Measurements from ENCODE around the gene CCL26. TPM values are rescaled to one million over a fixed set of nuclear protein-coding genes. Genes with fewer than 3 reads are reported as not detected.

Gene CCL26
- total RNA-seq, 1 experiment from 2014 or later: not detected

GRCh38 chr7:75804004-75804403 is 32.0 kb upstream of the CCL26 start:
- Histone ChIP-seq H3K4me3 (no peak overlapping the region), H3K9me2 (ENCODE audit: insufficient read depth) (no peaks in the 10 kb centered on the region), H3K79me2 (ENCODE audit: low read depth) (no peaks in the 10 kb centered on the region), H3K27me3 (ENCODE audit: insufficient read depth, low read depth) (no peaks in the 10 kb centered on the region), H3F3A (ENCODE audit: insufficient read depth, low read depth) (no peaks in the 10 kb centered on the region), H3K4me1 (replicated peaks; ENCODE audit: insufficient read depth) (no peaks in the 10 kb centered on the region), H3K36me3 (ENCODE audit: low read depth) (no peaks in the 10 kb centered on the region), H2AFZ (no peak overlapping the region), H3K9me3 (ENCODE audit: insufficient read depth, low read depth) (peaks cover 6% of the 10 kb centered on the region; the same call in 1 of the 2 replicates), H3K4me2 (no peak overlapping the region), H3K27ac (no peak overlapping the region), H4K20me1 (ENCODE audit: insufficient read depth) (no peaks in the 10 kb centered on the region)
- intact Hi-C loops (cut with micrococcal nuclease; ENCODE audit: unreplicated experiment): no loop called here
- ChIA-PET CTCF (no interaction called here), POLR2A (ENCODE audit: unreplicated experiment) (no interaction called here)
- no peak for DNase-seq
- BruUV-seq (replicated peaks): no TSS peak
- no peak for TF ChIP-seq EZH2 (IDR thresholded peaks at IDR 0.05; ENCODE audit: low read depth)
- no peak for TF ChIP-seq CTCF (conservative IDR thresholded peaks at IDR 0.05)

- H3K4me1 ChIP-seq (replicated peaks; ENCODE audit: insufficient read depth): no peaks in the 10 kb centered on the region
- BruUV-seq (replicated peaks): no TSS peak
- no peak for DNase-seq
- H3K9me3 ChIP-seq (ENCODE audit: insufficient read depth, low read depth): peaks cover 6% of the 10 kb centered on the region; the same call in 1 of the 2 replicates
- H3K79me2 ChIP-seq (ENCODE audit: low read depth): no peaks in the 10 kb centered on the region
- ChIA-PET CTCF (no interaction called here), POLR2A (ENCODE audit: unreplicated experiment) (no interaction called here)
- no peaks in the 10 kb centered on the region for H4K20me1 ChIP-seq (ENCODE audit: insufficient read depth)
- no peaks in the 10 kb centered on the region for H3K27me3 ChIP-seq (ENCODE audit: insufficient read depth, low read depth)
- intact Hi-C loops (cut with micrococcal nuclease; ENCODE audit: unreplicated experiment): no loop called here
- H3K4me2 ChIP-seq: no peak overlapping the region
- H3K36me3 ChIP-seq (ENCODE audit: low read depth): no peaks in the 10 kb centered on the region
- H3F3A ChIP-seq (ENCODE audit: insufficient read depth, low read depth): no peaks in the 10 kb centered on the region
- no peaks in the 10 kb centered on the region for H3K9me2 ChIP-seq (ENCODE audit: insufficient read depth)
- no peak for TF ChIP-seq CTCF (conservative IDR thresholded peaks at IDR 0.05)
- TF ChIP-seq EZH2 (IDR thresholded peaks at IDR 0.05; ENCODE audit: low read depth): no peak
- no peak overlapping the region for H3K4me3 ChIP-seq
- no peak overlapping the region for H2AFZ ChIP-seq
- H3K27ac ChIP-seq: no peak overlapping the region
Measured at GRCh38 chr7:75802552-75802821, 30.5 kb upstream of the CCL26 start.

GRCh38 chr7:75798770-75799169 is 26.8 kb upstream of the CCL26 start:
- POLR2A ChIA-PET (ENCODE audit: unreplicated experiment): no interaction called here
- intact Hi-C loops (cut with micrococcal nuclease; ENCODE audit: unreplicated experiment): no loop called here

More at GRCh38 chr7:75798770-75799169, 26.8 kb upstream of the CCL26 start:
- Histone ChIP-seq H3K27me3 (ENCODE audit: insufficient read depth, low read depth) (no peaks in the 10 kb centered on the region), H2AFZ (no peak overlapping the region), H3K4me1 (replicated peaks; ENCODE audit: insufficient read depth) (no peaks in the 10 kb centered on the region), H3K36me3 (ENCODE audit: low read depth) (no peaks in the 10 kb centered on the region), H3K9me3 (ENCODE audit: insufficient read depth, low read depth) (no peaks in the 10 kb centered on the region), H3K4me2 (no peak overlapping the region), H3K4me3 (no peak overlapping the region), H3F3A (ENCODE audit: insufficient read depth, low read depth) (no peaks in the 10 kb centered on the region), H3K9me2 (ENCODE audit: insufficient read depth) (no peaks in the 10 kb centered on the region), H3K27ac (no peak overlapping the region), H3K79me2 (ENCODE audit: low read depth) (no peaks in the 10 kb centered on the region), H4K20me1 (ENCODE audit: insufficient read depth) (no peaks in the 10 kb centered on the region)
- CTCF ChIA-PET: no interaction called here
- no peak for TF ChIP-seq EZH2 (IDR thresholded peaks at IDR 0.05; ENCODE audit: low read depth)
- TF ChIP-seq CTCF (conservative IDR thresholded peaks at IDR 0.05): no peak
- BruUV-seq (replicated peaks): no TSS peak
- DNase-seq: no peak
